ENCODE data around the gene LHX1. TPM values are rescaled to one million over a fixed set of nuclear protein-coding genes. Genes with fewer than 3 reads are reported as not detected.

The LHX1 gene
- total and polyA plus RNA-seq, 12 donors, result 0.11 TPM; not detected in 11

GRCh38 chr17:36977066-36977465 is 39.8 kb downstream of the LHX1 start:
- no peaks in the 10 kb centered on the region for H3K27me3 ChIP-seq
- H3K27ac ChIP-seq, result no peak overlapping the region
- H3K36me3 ChIP-seq, result peaks cover 0 to 5% (median 0%) of the 10 kb centered on the region in 9 donors
- H3K9me3 ChIP-seq, result no peaks in the 10 kb centered on the region
- peaks cover 0 to 18% (median 8%) of the 10 kb centered on the region in 9 donors for H3K4me1 ChIP-seq
- DNase-seq (no peak), ATAC-seq (no peak)
- no peak for TF ChIP-seq CTCF (IDR thresholded peaks at IDR 0.05)
- intact Hi-C loops (cut with DNase I), result loop anchor here in 1 of 10 donors (10.0 kb wide), 1 partner anchor 58 kb away; no protein-coding TSS in a partner anchor
- no peak overlapping the region for H3K4me3 ChIP-seq
- WGBS, 2 donors, result 89 to 92% methylated on average over 2 of the region's 2 CpGs

- 97 to 98% methylated on average over 2 of the region's 2 CpGs for WGBS, 2 donors
- TF ChIP-seq CTCF (IDR thresholded peaks at IDR 0.05), result no peak
- no peaks in the 10 kb centered on the region for H3K9me3 ChIP-seq
- ATAC-seq (no peak), DNase-seq (no peak)
- no peaks in the 10 kb centered on the region for H3K27me3 ChIP-seq
- H3K4me3 ChIP-seq, result no peak overlapping the region
- H3K27ac ChIP-seq, result no peak overlapping the region
- H3K4me1 ChIP-seq, result peaks cover 0 to 18% (median 8%) of the 10 kb centered on the region in 9 donors
- H3K36me3 ChIP-seq, result peaks cover 0 to 4% (median 0%) of the 10 kb centered on the region in 9 donors
- intact Hi-C loops (cut with DNase I), result loop anchor here in 1 of 10 donors (10.0 kb wide), 1 partner anchor 57 kb away; no protein-coding TSS in a partner anchor
Observed at GRCh38 chr17:36977568-36977967, 40.3 kb downstream of the LHX1 start.

- no peak overlapping the region for H3K4me3 ChIP-seq
- ATAC-seq, result no peak
- TF ChIP-seq CTCF (IDR thresholded peaks at IDR 0.05), result no peak
- DNase-seq, result no peak
- H3K9me3 ChIP-seq, result no peaks in the 10 kb centered on the region
- H3K36me3 ChIP-seq, result peaks cover 0 to 5% (median 0%) of the 10 kb centered on the region in 9 donors
- intact Hi-C loops (cut with DNase I), result loop anchor here in 1 of 10 donors (10.0 kb wide), 1 partner anchor 56 kb away; no protein-coding TSS in a partner anchor
- no peak overlapping the region for H3K27ac ChIP-seq
- H3K27me3 ChIP-seq, result no peaks in the 10 kb centered on the region
- WGBS, 2 donors, result 84 to 85% methylated on average over 11 of the region's 11 CpGs
- H3K4me1 ChIP-seq, result peaks cover 0 to 18% (median 8%) of the 10 kb centered on the region in 9 donors
Observed at GRCh38 chr17:36978810-36979564, 41.7 kb downstream of the LHX1 start.

GRCh38 chr17:36979565-36979941 is 42.3 kb downstream of the LHX1 start:
- intact Hi-C loops (cut with DNase I), result loop anchor here in 1 of 10 donors (10.0 kb wide), 1 partner anchor 55 kb away; no protein-coding TSS in a partner anchor
- WGBS, 2 donors, result 87 to 91% methylated on average over 4 of the region's 4 CpGs
- ATAC-seq (no peak), DNase-seq (no peak)
- H3K36me3 ChIP-seq, result peaks cover 0 to 5% (median 0%) of the 10 kb centered on the region in 9 donors
- H3K27ac ChIP-seq, result no peak overlapping the region
- TF ChIP-seq CTCF (IDR thresholded peaks at IDR 0.05), result no peak
- peaks cover 0 to 18% (median 8%) of the 10 kb centered on the region in 9 donors for H3K4me1 ChIP-seq
- no peaks in the 10 kb centered on the region for H3K27me3 ChIP-seq
- H3K9me3 ChIP-seq, result no peaks in the 10 kb centered on the region
- H3K4me3 ChIP-seq, result no peak overlapping the region

All from heart right ventricle (tissue), 16 donors.